Heart right ventricle (tissue), 16 donors: Measurements from ENCODE around the gene SPEF2. TPM values are rescaled to one million over a fixed set of nuclear protein-coding genes. Genes with fewer than 3 reads are reported as not detected.

Source experiments
- ATAC-seq, 8 donors: fragments of 200-7000 bp; cut with Tn5 transposase; one replicate each; pipeline ENCODE4 v1.9.1; 2020; ENCODE audit warnings: mild to moderate bottlenecking in 8 of 8, moderate library complexity in 8 of 8, moderate number of reproducible peaks in 1 of 8
- DNase-seq, 2 donors: peaks; one replicate each; pipeline ENCODE4 v3.0.0-alpha.2; 2020
- H3K27ac ChIP-seq, 10 donors: fragments of 200-600 bp; sonication (generic) in 2 of 10; one replicate each; pipeline versions ENCODE4 v1.5.0 to v1.8.0; 2020 to 2022; ENCODE audit warnings: mild to moderate bottlenecking in 3 of 10
- H3K27me3 ChIP-seq, 7 donors: fragments of 200-600 bp; one replicate each; pipeline ENCODE4 v1.8.0; 2021 to 2022; ENCODE audit warnings: mild to moderate bottlenecking in 2 of 7
- H3K36me3 ChIP-seq, 9 donors: fragments of 200-600 bp; sonication (generic) in 1 of 9; one replicate each; pipeline versions ENCODE4 v1.5.0 to v1.8.0; 2020 to 2022; ENCODE audit warnings: mild to moderate bottlenecking in 2 of 9
- H3K4me1 ChIP-seq, 9 donors: fragments of 200-600 bp; sonication (generic) in 1 of 9; one replicate each; pipeline versions ENCODE4 v1.5.0 to v1.8.0; 2020 to 2022; ENCODE audit warnings: mild to moderate bottlenecking in 4 of 9
- H3K4me3 ChIP-seq, 10 donors: fragments of 200-600 bp; sonication (generic) in 2 of 10; one replicate each; pipeline versions ENCODE4 v1.5.0 to v1.8.0; 2020 to 2022; ENCODE audit warnings: mild to moderate bottlenecking in 7 of 10, moderate library complexity in 2 of 10
- H3K9me3 ChIP-seq, 11 donors: fragments of 200-600 bp in 10 of 11; sonication (generic) in 2 of 11; one replicate each; pipeline versions ENCODE4 v1.5.0 to v1.8.0; 2013 to 2022; ENCODE audit warnings: mild to moderate bottlenecking in 2 of 11, control low read depth in 1 of 11, moderate library complexity in 1 of 11
- CTCF ChIP-seq, 9 donors: fragments of 200-600 bp; sonication (generic) in 2 of 9; IDR thresholded peaks; one replicate each; pipeline versions ENCODE4 v1.5.0 to v1.8.0; 2021 to 2022; ENCODE audit warnings: antibody characterized with exemption in 9 of 9, mild to moderate bottlenecking in 5 of 9, moderate library complexity in 1 of 9
- WGBS, 2 donors: extraction: QIAGEN DNeasy Blood & Tissue Kit; methylation state at CpG; one replicate each; pipeline ENCODE4 v1.1.7; 2013; ENCODE audit warnings: inconsistent platforms in 1 of 2; 5-methylcytosine and 5-hydroxymethylcytosine counted together
- intact Hi-C, 10 donors: fragments of 100-400 bp; cut with DNase I; formaldehyde crosslinking; loops; one replicate each; pipeline versions ENCODE4 v1.11.1 to v1.14.2; 2022
- polyA plus RNA-seq, 2 donors: library from polyadenylated mRNA; stranded (reverse); fragments of 200-250 nt; gene quantifications; one replicate each; pipeline ENCODE4 v1.2.3, GENCODE V29; 2013
- total RNA-seq, 10 donors: library from RNA; stranded (reverse); fragmentation: NEBNext Ultra II Directional in 3 of 10; extraction: Animal tissue kit (Norgen Biotek cat#: 25700) in 3 of 10; gene quantifications; one replicate each; pipeline versions ENCODE4 v1.2.1 to v1.2.4, GENCODE V29; 2021 to 2023
- donor health status: Arrhythmogenic right ventricular cardiomyopathy.
- donor health status: ischemic (EF 13 %, LVEDD 7.1; RV severe dilation, severe dysfunction).
- donor health status: healthy with polysubstance abuse.
- donor health status: DM: no; HTN: yes; CAD: no.
- donor health status: DM: no; HTN: no; CAD: no.
- donor health status: ischemic (EF 25% LVEDD 6.9; RV normal size, moderate dysfunction).
- donor health status: ischemic (EF 25% LVEDD 5.7; RV mildly dilated, moderate dysfunction).
- donor health status: healthy.
- donor health status: DM: yes; HTN: yes; CAD: no.
- donor health status: Ischemic cardiomyopathy.
- donor health status: ischemic (EF 35%, LVEDD 5.7; RV mildly dilated, moderate dysfunction).
- donor health status: nonischemic (EF 11% LVEDD 7.7; RV severe dilation, severe dysfunction).
- donor health status: DM: yes; HTN: yes; CAD: no.
- donor health status: PGD.
- donor health status: ischemic (EF 29% LVEDD 5.4; RV normal size, mild dysfunction).
- donor health status: nonischemic (EF 23%, LVEDD 6.1; RV moderate dilation, normal function).

SPEF2 gene
- total and polyA plus RNA-seq, 12 donors: 0.42 to 3.2 (median 1.7) TPM

- Histone ChIP-seq H3K27ac (no peak overlapping the region), H3K4me3 (no peak overlapping the region), H3K4me1 (no peaks in the 10 kb centered on the region), H3K9me3 (peaks cover 0 to 7% (median 0%) of the 10 kb centered on the region in 11 donors), H3K27me3 (no peaks in the 10 kb centered on the region), H3K36me3 (no peaks in the 10 kb centered on the region)
- TF ChIP-seq CTCF (IDR thresholded peaks at IDR 0.05): no peak
- WGBS, 2 donors: 83 to 86% methylated on average over 1 of the region's 1 CpG
- intact Hi-C loops: no loop called here
- no peak for DNase-seq
- ATAC-seq: no peak
Measured at GRCh38 chr5:35660451-35660850, 42.8 kb downstream of the SPEF2 start.

- H3K4me3 ChIP-seq: no peak overlapping the region
- DNase-seq (no peak), ATAC-seq (no peak)
- no peak for TF ChIP-seq CTCF (IDR thresholded peaks at IDR 0.05)
- peaks cover 0 to 7% (median 0%) of the 10 kb centered on the region in 11 donors for H3K9me3 ChIP-seq
- WGBS, 2 donors: 63 to 71% methylated on average over 4 of the region's 4 CpGs
- intact Hi-C loops: no loop called here
- H3K27ac ChIP-seq: no peak overlapping the region
- peaks cover 0 to 9% (median 0%) of the 10 kb centered on the region in 9 donors for H3K36me3 ChIP-seq
- H3K27me3 ChIP-seq: no peaks in the 10 kb centered on the region
- no peaks in the 10 kb centered on the region for H3K4me1 ChIP-seq
Measured at GRCh38 chr5:35664584-35664983, 46.9 kb downstream of the SPEF2 start.

GRCh38 chr5:35665096-35665495 lies 47.4 kb downstream of the SPEF2 start:
- intact Hi-C loops: no loop called here
- Histone ChIP-seq H3K4me1 (no peaks in the 10 kb centered on the region), H3K9me3 (peaks cover 0 to 7% (median 0%) of the 10 kb centered on the region in 11 donors), H3K4me3 (no peak overlapping the region), H3K36me3 (peaks cover 0 to 9% (median 0%) of the 10 kb centered on the region in 9 donors), H3K27me3 (no peaks in the 10 kb centered on the region), H3K27ac (no peak overlapping the region)
- 55 to 56% methylated on average over 4 of the region's 4 CpGs for WGBS, 2 donors
- DNase-seq (no peak), ATAC-seq (no peak)
- TF ChIP-seq CTCF (IDR thresholded peaks at IDR 0.05): no peak

- WGBS, 2 donors: 95 to 97% methylated on average over 2 of the region's 2 CpGs
- Histone ChIP-seq H3K9me3 (no peaks in the 10 kb centered on the region), H3K4me3 (no peak overlapping the region), H3K27me3 (no peaks in the 10 kb centered on the region), H3K4me1 (peaks cover 0 to 4% (median 0%) of the 10 kb centered on the region in 9 donors), H3K27ac (no peak overlapping the region), H3K36me3 (peaks cover 0 to 9% (median 0%) of the 10 kb centered on the region in 9 donors)
- DNase-seq (no peak), ATAC-seq (no peak)
- intact Hi-C loops: no loop called here
- TF ChIP-seq CTCF (IDR thresholded peaks at IDR 0.05): no peak
Measured at GRCh38 chr5:35668319-35668718, 50.7 kb downstream of the SPEF2 start.
